T-helper 2 cell treated with Interferon-gamma antibody and Interleukin-4, amounts not matched to agents 5 μg/mL and 100 μg/mL, for 36 hours (primary cell): Measurements from ENCODE around the gene OR2K2.
"Not testable (repeated sequence)": the region's sequence is repeated elsewhere in the genome, so short reads cannot be mapped to it uniquely, and the experiment has no call there.

Source experiments
- DNase-seq: peaks from one replicate; pipeline ENCODE4 v3.0.0; 2021; ENCODE audit warnings: low spot score
- H3K27ac Mint-ChIP-seq: one replicate; pipeline ENCODE4 v1.8.0; 2021; ENCODE audit warnings: mild to moderate bottlenecking, mixed read lengths
- H3K27me3 Mint-ChIP-seq: one replicate; pipeline ENCODE4 v1.8.0; 2021; ENCODE audit warnings: low read depth, mixed read lengths
- H3K36me3 Mint-ChIP-seq: one replicate; pipeline ENCODE4 v1.8.0; 2021; ENCODE audit warnings: low read depth, mixed read lengths
- H3K4me1 Mint-ChIP-seq: one replicate; pipeline ENCODE4 v1.8.0; 2021; ENCODE audit warnings: low read depth, mixed read lengths
- H3K4me3 Mint-ChIP-seq: one replicate; pipeline ENCODE4 v1.8.0; 2022; ENCODE audit warnings: mild to moderate bottlenecking, moderate library complexity, mixed read lengths
- H3K9me3 Mint-ChIP-seq: one replicate; pipeline ENCODE4 v1.8.0; 2021; ENCODE audit warnings: mixed read lengths

Gene OR2K2

GRCh38 chr9:111316796-111317195, 13.2 kb downstream of the OR2K2 start:
- no peak overlapping the region for H3K4me3 Mint-ChIP-seq
- DNase-seq = no peak
- no peak overlapping the region for H3K27ac Mint-ChIP-seq
- H3K27me3 Mint-ChIP-seq = no peaks in the 10 kb centered on the region
- H3K9me3 Mint-ChIP-seq = no peaks in the 10 kb centered on the region
- no peaks in the 10 kb centered on the region for H3K36me3 Mint-ChIP-seq
- H3K4me1 Mint-ChIP-seq = no peaks in the 10 kb centered on the region

GRCh38 chr9:111305914-111306313, 24.1 kb downstream of the OR2K2 start:
- Mint-ChIP-seq H3K4me3 (no peak overlapping the region), H3K27me3 (peaks cover 2% of the 10 kb centered on the region), H3K4me1 (no peaks in the 10 kb centered on the region), H3K9me3 (no peaks in the 10 kb centered on the region), H3K36me3 (no peaks in the 10 kb centered on the region), H3K27ac (no peak overlapping the region)
- no peak for DNase-seq

GRCh38 chr9:111304000-111304399, 26.0 kb downstream of the OR2K2 start:
- not testable (repeated sequence) for H3K27me3 Mint-ChIP-seq, DNase-seq, H3K4me1 Mint-ChIP-seq, H3K9me3 Mint-ChIP-seq, H3K36me3 Mint-ChIP-seq, H3K27ac Mint-ChIP-seq, H3K4me3 Mint-ChIP-seq

- H3K9me3 Mint-ChIP-seq = no peaks in the 10 kb centered on the region
- DNase-seq = no peak
Measured at GRCh38 chr9:111301195-111301594, 28.8 kb downstream of the OR2K2 start.

GRCh38 chr9:111300140-111300735, 29.8 kb downstream of the OR2K2 start:
- no peak for DNase-seq
- Mint-ChIP-seq H3K9me3 (no peaks in the 10 kb centered on the region), H3K4me1 (no peaks in the 10 kb centered on the region), H3K27ac (no peak overlapping the region), H3K4me3 (no peak overlapping the region), H3K36me3 (no peaks in the 10 kb centered on the region), H3K27me3 (peaks cover 5% of the 10 kb centered on the region)

More at GRCh38 chr9:111301195-111301594, 28.8 kb downstream of the OR2K2 start:
- Mint-ChIP-seq H3K4me1 (no peaks in the 10 kb centered on the region), H3K27me3 (peaks cover 5% of the 10 kb centered on the region), H3K36me3 (no peaks in the 10 kb centered on the region), H3K27ac (no peak overlapping the region), H3K4me3 (no peak overlapping the region)

- not testable (repeated sequence) for H3K4me1 Mint-ChIP-seq, H3K4me3 Mint-ChIP-seq, H3K27me3 Mint-ChIP-seq, H3K27ac Mint-ChIP-seq, H3K36me3 Mint-ChIP-seq, DNase-seq, H3K9me3 Mint-ChIP-seq
Measured at GRCh38 chr9:111299599-111299966, 30.4 kb downstream of the OR2K2 start.

GRCh38 chr9:111298731-111299598, 31.1 kb downstream of the OR2K2 start:
- H3K4me3 Mint-ChIP-seq = no peak overlapping the region
- H3K9me3 Mint-ChIP-seq = no peaks in the 10 kb centered on the region
- no peaks in the 10 kb centered on the region for H3K36me3 Mint-ChIP-seq
- no peaks in the 10 kb centered on the region for H3K4me1 Mint-ChIP-seq
- H3K27me3 Mint-ChIP-seq = peaks cover 5% of the 10 kb centered on the region
- no peak overlapping the region for H3K27ac Mint-ChIP-seq
- DNase-seq = no peak

- no peak overlapping the region for H3K27ac Mint-ChIP-seq
- H3K9me3 Mint-ChIP-seq = no peaks in the 10 kb centered on the region
Measured at GRCh38 chr9:111298111-111298510, 31.9 kb downstream of the OR2K2 start.

GRCh38 chr9:111297066-111297824, 32.8 kb downstream of the OR2K2 start:
- Mint-ChIP-seq H3K9me3 (no peaks in the 10 kb centered on the region), H3K27ac (no peak overlapping the region), H3K36me3 (no peaks in the 10 kb centered on the region), H3K4me3 (no peak overlapping the region), H3K27me3 (peaks cover 5% of the 10 kb centered on the region), H3K4me1 (no peaks in the 10 kb centered on the region)
- no peak for DNase-seq

More at GRCh38 chr9:111298111-111298510, 31.9 kb downstream of the OR2K2 start:
- H3K4me3 Mint-ChIP-seq = no peak overlapping the region
- no peak for DNase-seq
- H3K4me1 Mint-ChIP-seq = no peaks in the 10 kb centered on the region
- H3K27me3 Mint-ChIP-seq = peaks cover 5% of the 10 kb centered on the region
- H3K36me3 Mint-ChIP-seq = no peaks in the 10 kb centered on the region

GRCh38 chr9:111294691-111295451, 35.2 kb downstream of the OR2K2 start:
- no peak overlapping the region for H3K4me3 Mint-ChIP-seq
- H3K36me3 Mint-ChIP-seq = no peaks in the 10 kb centered on the region
- no peaks in the 10 kb centered on the region for H3K9me3 Mint-ChIP-seq
- no peak for DNase-seq
- no peak overlapping the region for H3K27ac Mint-ChIP-seq
- peaks cover 5% of the 10 kb centered on the region for H3K27me3 Mint-ChIP-seq
- H3K4me1 Mint-ChIP-seq = no peaks in the 10 kb centered on the region

GRCh38 chr9:111287127-111287526, 42.9 kb downstream of the OR2K2 start:
- DNase-seq = no peak
- H3K27ac Mint-ChIP-seq = no peak overlapping the region
- peaks cover 3% of the 10 kb centered on the region for H3K27me3 Mint-ChIP-seq
- H3K9me3 Mint-ChIP-seq = no peaks in the 10 kb centered on the region
- H3K4me1 Mint-ChIP-seq = peaks cover 1% of the 10 kb centered on the region
- H3K4me3 Mint-ChIP-seq = no peak overlapping the region
- H3K36me3 Mint-ChIP-seq = no peaks in the 10 kb centered on the region

GRCh38 chr9:111284703-111285102, 45.3 kb downstream of the OR2K2 start:
- no peak for DNase-seq
- peaks cover 1% of the 10 kb centered on the region for H3K4me1 Mint-ChIP-seq
- peaks cover 3% of the 10 kb centered on the region for H3K27me3 Mint-ChIP-seq
- H3K9me3 Mint-ChIP-seq = no peaks in the 10 kb centered on the region
- H3K4me3 Mint-ChIP-seq = no peak overlapping the region
- no peaks in the 10 kb centered on the region for H3K36me3 Mint-ChIP-seq
- H3K27ac Mint-ChIP-seq = no peak overlapping the region

GRCh38 chr9:111282845-111283244, 47.2 kb downstream of the OR2K2 start:
- Mint-ChIP-seq H3K27me3 (no peaks in the 10 kb centered on the region), H3K9me3 (no peaks in the 10 kb centered on the region), H3K4me3 (no peak overlapping the region), H3K27ac (no peak overlapping the region), H3K36me3 (no peaks in the 10 kb centered on the region), H3K4me1 (no peaks in the 10 kb centered on the region)
- no peak for DNase-seq
